NB4 (cell line): Measurements from ENCODE around the gene RABEPK.
A peak's percentile ranks its signal among the peaks of the same experiment; 100 is the strongest.

ENCODE experiments used
- CTCF ChIP-seq: IDR thresholded peaks from one replicate; pipeline ENCODE4 v1.5.1; 2012; ENCODE audit warnings: low read depth, low read length
- POLR2A ChIP-seq: IDR thresholded peaks from 2 replicates; pipeline ENCODE4 v1.6.1; 2011; ENCODE audit warnings: mild to moderate bottlenecking; ENCODE audit not compliant: insufficient read length; ENCODE audit errors: extremely low read depth
- TF ChIP-seq, protein P1 (sequence below): IDR thresholded peaks from 2 replicates; pipeline ENCODE4 v1.6.1; 2011; ENCODE audit warnings: low read depth, low read length

DNA sequence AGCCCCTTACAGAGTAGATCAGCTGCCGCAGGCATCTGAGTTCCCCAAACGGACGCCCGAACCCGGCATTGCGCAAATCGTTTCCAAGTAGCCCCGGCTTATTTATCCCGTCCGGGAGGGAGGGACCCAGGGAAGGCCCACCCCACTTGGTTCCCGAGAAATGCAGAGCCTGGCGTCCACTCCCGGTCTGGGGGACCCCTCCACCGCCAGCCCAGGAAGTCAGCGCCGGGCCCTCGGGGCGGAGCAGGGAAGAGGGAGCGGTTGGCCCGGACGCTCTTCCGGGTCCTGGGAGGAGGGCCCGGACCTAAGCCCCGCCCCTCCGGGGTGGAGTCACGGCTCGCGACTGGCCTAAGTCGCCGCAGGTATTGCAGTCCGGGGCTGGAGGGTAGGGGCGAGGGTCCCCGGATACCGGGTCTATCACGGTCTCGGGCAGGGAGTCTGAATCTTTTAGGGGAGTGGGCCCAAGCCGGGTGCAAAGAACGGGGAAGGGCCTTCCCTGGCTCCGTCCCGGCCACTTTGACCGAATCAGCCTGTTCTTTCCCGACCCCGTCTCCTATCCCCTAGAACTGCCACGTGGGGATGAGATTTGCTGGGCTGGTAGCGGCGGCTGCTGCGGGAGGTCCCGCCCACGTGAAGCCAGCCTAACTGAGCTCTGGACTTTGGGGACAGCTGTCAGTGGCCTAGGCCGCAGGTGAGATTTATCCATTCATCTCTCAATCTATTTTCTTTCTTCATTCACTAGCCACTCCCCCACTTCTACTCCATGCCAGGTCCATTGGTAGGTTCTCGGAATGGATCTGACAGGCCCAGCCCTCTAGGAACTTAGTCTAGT is at the start of gene RABEPK:
- peak; percentile 81 for TF ChIP-seq POLR2A
- TF ChIP-seq CTCF, result no peak
- TF ChIP-seq, protein P1, sequence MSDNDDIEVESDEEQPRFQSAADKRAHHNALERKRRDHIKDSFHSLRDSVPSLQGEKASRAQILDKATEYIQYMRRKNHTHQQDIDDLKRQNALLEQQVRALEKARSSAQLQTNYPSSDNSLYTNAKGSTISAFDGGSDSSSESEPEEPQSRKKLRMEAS, result peak; percentile 96
